A172 (cell line): ENCODE data around the gene RGS12. TPM values are rescaled to one million over a fixed set of nuclear protein-coding genes. Genes with fewer than 3 reads are reported as not detected.

ENCODE experiments used
- total RNA-seq: library from RNA; depleted of rRNA; stranded (reverse); fragments of >200 nt; shearing (Covaris generic); gene quantifications from 2 replicates; pipeline ENCODE4 v1.2.3, GENCODE V29; 2014; rRNA removed

RGS12 gene
- total RNA-seq, 1 experiment from 2014 or later = 12.4 TPM

Other genes with a start within 250 kb of the RGS12 start
- not detected in 2 replicates for gene HTT-AS, start 218.5 kb upstream of the RGS12 start, total RNA-seq
- 12.2 and 17.0 TPM in 2 replicates for gene HTT, start 218.3 kb upstream of the RGS12 start, total RNA-seq
- 0.55 TPM in 1 of 2 replicates, not detected in the other for gene MSANTD1, start 43.9 kb upstream of the RGS12 start, total RNA-seq
- 0.36 TPM in 1 of 2 replicates, not detected in the other for gene HGFAC, start 148.9 kb downstream of the RGS12 start, total RNA-seq
- gene DOK7, start 170.3 kb downstream of the RGS12 start, total RNA-seq = 17.9 and 21.4 TPM in 2 replicates
- 116 and 171 TPM in 2 replicates for gene LRPAP1, start 239.4 kb downstream of the RGS12 start, total RNA-seq